ENCODE measurements around the gene EGLN1. TPM values are rescaled to one million over a fixed set of nuclear protein-coding genes. Genes with fewer than 3 reads are reported as not detected.
"Not testable (repeated sequence)": the region's sequence is repeated elsewhere in the genome, so short reads cannot be mapped to it uniquely, and the experiment has no call there.

Gene EGLN1
- total RNA-seq, result 10 to 100 TPM; 22.3 to 30.1 TPM

DNA sequence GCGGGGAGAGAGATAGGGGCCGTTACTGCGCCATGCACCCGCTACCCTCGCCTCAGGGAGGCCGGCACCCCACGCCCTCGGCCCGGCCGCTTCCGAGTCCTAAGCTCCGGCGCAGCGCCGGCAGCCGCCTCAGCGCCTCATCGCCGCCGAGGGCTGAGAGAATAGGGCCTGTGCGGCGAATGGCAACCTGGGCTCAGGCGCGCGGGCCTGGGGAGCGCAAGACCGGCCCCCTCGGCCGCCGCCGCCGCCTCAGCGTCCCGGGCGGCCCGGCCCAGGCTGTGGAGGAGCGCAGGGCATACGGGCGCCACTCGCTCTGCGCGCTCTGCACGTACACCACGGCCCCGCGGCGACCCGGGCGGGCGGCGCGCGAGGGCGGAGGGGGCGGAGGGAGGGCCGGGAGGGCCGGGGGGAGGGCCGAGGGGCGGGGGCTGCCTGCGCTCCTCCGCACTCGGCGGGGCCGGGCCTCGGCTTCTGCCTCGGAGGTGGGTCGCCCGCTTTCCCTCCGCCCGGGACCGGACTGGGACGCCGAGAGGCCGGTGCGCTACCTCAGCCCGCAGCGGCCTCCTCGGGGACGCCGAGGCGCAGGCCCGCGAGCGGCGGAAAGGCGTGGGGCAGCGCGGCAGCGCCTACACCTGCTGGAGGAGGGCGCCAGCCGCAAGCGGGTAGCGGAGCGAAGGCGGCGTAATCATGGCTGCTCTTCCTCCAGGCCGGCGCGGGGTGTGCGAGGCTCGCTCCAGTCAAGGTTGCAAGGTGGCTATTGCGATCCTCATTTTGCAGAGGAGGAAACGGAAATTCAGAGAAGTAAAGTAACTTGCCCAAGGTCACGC, at the start of gene EGLN1:
Gene EGLN1, minus strand, starts transcription at position 317 of the 827 bp plus-strand sequence. CDS start 399 bp downstream, outside the sequence.
- ATAC-seq, result peak; percentile 86
- Mint-ChIP-seq H3K9me3 (ENCODE audit: low read depth) (no peaks in the 10 kb centered on the region), H3K4me1 (peaks cover 40% of the 10 kb centered on the region), H3K4me3 (peak within 1 kb of the TSS; percentile 88), H3K36me3 (peaks cover 24% of the 10 kb centered on the region), H3K27me3 (peaks cover 24% of the 10 kb centered on the region), H3K27ac (peak within 1 kb of the TSS; percentile 93)
- DNase-seq, result peak; percentile 87
- CTCF ChIA-PET, result interaction anchor here (0.8 to 1.8 kb wide), 4 partner anchors 24 to 84 kb away, joined by 3 to 4 read pairs (median 3); partner anchors contain the start of genes EXOC8 and SPRTN

DNA sequence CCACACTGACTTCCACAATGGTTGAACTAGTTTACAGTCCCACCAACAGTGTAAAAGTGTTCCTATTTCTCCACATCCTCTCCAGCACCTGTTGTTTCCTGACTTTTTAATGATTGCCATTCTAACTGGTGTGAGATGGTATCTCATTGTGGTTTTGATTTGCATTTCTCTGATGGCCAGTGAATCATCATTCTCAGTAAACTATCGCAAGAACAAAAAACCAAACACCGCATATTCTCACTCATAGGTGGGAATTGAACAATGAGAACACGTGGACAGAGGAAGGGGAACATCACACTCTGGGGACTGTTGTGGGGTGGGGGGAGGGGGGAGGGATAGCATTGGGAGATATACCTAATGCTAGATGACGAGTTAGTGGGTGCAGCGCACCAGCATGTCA, 49.4 kb upstream of the EGLN1 start:
- H3K36me3 Mint-ChIP-seq; ATAC-seq; H3K4me3 Mint-ChIP-seq; CTCF ChIA-PET; H3K9me3 Mint-ChIP-seq (ENCODE audit: low read depth); DNase-seq; H3K27ac Mint-ChIP-seq: not testable (repeated sequence)
- Mint-ChIP-seq H3K27me3 (peaks cover 53% of the 10 kb centered on the region), H3K4me1 (peaks cover 10% of the 10 kb centered on the region)

DNA sequence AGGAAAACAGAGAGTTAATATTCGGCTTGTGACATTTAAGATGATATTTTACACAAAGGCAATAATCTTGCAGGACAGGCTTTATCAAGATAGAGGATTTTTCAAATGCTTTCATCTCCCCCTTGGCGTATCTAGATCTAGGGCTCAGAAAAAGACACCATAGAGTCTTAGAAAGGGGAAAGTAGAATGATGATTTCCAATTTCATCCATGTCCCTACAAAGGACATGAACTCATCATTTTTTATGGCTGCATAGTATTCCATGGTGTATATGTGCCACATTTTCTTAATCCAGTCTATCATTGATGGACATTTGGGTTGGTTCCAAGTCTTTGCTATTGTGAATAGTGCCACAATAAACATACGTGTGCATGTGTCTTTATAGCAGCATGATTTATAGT, 48.9 kb upstream of the EGLN1 start:
- Mint-ChIP-seq H3K4me1 (peaks cover 10% of the 10 kb centered on the region), H3K27me3 (peaks cover 53% of the 10 kb centered on the region)
- H3K9me3 Mint-ChIP-seq (ENCODE audit: low read depth); H3K27ac Mint-ChIP-seq; H3K36me3 Mint-ChIP-seq; CTCF ChIA-PET; ATAC-seq; DNase-seq; H3K4me3 Mint-ChIP-seq: not testable (repeated sequence)

DNA sequence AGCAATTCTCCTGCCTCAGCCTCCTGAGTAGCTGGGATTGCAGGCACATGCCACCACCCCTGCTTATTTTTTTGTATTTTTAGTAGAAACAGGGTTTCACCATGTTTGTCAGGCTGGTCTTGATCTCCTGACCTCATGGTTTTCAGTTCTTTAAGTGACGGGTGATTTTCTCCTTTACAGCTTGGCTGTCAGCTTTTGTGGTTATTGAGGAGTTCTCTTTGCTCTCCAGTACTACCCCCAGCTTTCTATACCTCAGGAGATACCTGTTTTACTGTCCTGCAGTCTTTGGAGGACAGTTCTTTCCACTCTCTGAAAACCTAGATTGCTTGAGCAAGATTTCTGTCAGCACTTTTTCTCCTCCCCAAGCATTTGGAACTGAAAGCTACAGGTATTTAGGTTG, 45.9 kb upstream of the EGLN1 start:
- H3K4me3 Mint-ChIP-seq, result no peak overlapping the region
- peaks cover 20% of the 10 kb centered on the region for H3K36me3 Mint-ChIP-seq
- no peak for ATAC-seq
- H3K27ac Mint-ChIP-seq, result no peak overlapping the region
- H3K4me1 Mint-ChIP-seq, result peaks cover 19% of the 10 kb centered on the region
- CTCF ChIA-PET, result interaction anchor here (1.5 kb wide), 1 partner anchor 12 kb away, joined by 4 read pairs; no protein-coding TSS in a partner anchor
- no peak for DNase-seq
- H3K9me3 Mint-ChIP-seq (ENCODE audit: low read depth), result peaks cover 10% of the 10 kb centered on the region
- H3K27me3 Mint-ChIP-seq, result peaks cover 53% of the 10 kb centered on the region

DNA sequence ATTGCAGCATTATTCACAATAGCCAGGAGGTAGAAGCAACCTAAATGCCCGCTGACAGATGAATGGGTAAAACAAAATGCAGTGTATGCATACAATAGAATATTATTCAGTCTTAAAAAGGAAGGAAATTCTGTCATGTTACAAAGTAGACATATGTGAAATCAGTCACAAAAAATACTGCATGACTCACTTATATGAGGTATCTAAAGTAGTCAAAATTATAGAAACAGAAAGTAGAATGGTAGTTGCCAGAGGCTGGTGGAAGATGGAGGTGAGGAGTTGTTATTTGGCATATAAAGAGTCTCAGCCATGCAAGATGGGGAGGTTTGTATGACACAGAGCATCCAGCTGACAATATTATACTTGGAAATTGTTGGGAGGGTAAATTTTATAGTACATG, 43.0 kb upstream of the EGLN1 start:
- Mint-ChIP-seq H3K4me1 (peaks cover 24% of the 10 kb centered on the region), H3K9me3 (ENCODE audit: low read depth) (peaks cover 7% of the 10 kb centered on the region), H3K36me3 (peaks cover 29% of the 10 kb centered on the region), H3K27ac (no peak overlapping the region), H3K27me3 (peaks cover 71% of the 10 kb centered on the region), H3K4me3 (no peak overlapping the region)
- CTCF ChIA-PET, result no interaction called here
- peak; percentile 63 for ATAC-seq
- no peak for DNase-seq

DNA sequence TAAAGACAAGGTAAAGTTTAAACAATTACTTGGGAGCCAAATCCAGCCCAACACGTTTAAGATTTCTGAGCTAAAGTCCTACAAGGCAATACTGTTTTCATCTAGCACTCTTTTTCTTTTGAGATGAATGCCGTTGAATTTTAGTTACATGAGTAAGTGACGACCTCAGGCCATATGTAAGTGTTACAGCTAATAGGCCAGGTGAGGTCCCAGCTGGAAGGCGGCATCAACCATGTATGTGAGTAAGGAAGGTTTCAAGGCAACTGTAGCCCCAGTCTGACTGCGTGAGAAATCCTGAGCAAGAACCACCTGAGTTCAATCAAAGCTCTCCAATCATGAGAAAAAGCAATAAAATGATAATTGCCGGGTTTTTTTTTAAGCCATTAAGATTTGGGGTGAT, 41.5 kb upstream of the EGLN1 start:
- Mint-ChIP-seq H3K36me3 (peaks cover 33% of the 10 kb centered on the region), H3K27me3 (peaks cover 75% of the 10 kb centered on the region), H3K9me3 (ENCODE audit: low read depth) (peaks cover 5% of the 10 kb centered on the region), H3K4me3 (no peak overlapping the region), H3K27ac (no peak overlapping the region), H3K4me1 (peaks cover 30% of the 10 kb centered on the region)
- no peak for ATAC-seq
- no peak for DNase-seq
- CTCF ChIA-PET, result interaction anchor here (0.6 to 1.3 kb wide), 4 partner anchors 68 to 261 kb away, joined by 3 read pairs; partner anchors contain the start of genes EXOC8 and SPRTN

DNA sequence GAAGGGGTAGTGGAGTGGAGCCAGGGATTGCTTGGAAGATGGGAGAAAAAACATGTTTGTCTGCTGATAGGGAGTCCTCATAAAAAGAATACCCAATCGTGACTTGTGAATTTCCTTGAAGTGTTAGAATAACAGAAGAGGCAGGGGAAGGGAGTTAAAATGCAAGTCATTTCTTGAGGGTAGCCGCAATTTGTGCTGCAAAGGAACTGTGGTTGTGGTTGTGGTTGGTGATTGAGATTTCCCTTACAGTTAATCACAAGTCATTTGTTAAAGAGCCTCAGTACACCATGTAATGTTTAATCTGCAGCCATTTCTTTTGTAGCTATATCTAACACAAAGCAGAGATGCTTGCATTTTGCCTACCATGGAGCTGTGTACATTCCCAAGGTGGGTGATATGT, 38.5 kb upstream of the EGLN1 start:
- H3K36me3 Mint-ChIP-seq, result peaks cover 34% of the 10 kb centered on the region
- H3K9me3 Mint-ChIP-seq (ENCODE audit: low read depth), result peaks cover 5% of the 10 kb centered on the region
- DNase-seq (peak; percentile 91), ATAC-seq (peak; percentile 83)
- peaks cover 30% of the 10 kb centered on the region for H3K4me1 Mint-ChIP-seq
- peak overlapping the region; percentile 19 for H3K4me3 Mint-ChIP-seq
- H3K27me3 Mint-ChIP-seq, result peaks cover 77% of the 10 kb centered on the region
- CTCF ChIA-PET, result interaction anchor here (0.6 kb wide), 1 partner anchor 39 kb away, joined by 3 read pairs; the partner anchor contains the start of gene EGLN1
- H3K27ac Mint-ChIP-seq, result peak overlapping the region; percentile 72

DNA sequence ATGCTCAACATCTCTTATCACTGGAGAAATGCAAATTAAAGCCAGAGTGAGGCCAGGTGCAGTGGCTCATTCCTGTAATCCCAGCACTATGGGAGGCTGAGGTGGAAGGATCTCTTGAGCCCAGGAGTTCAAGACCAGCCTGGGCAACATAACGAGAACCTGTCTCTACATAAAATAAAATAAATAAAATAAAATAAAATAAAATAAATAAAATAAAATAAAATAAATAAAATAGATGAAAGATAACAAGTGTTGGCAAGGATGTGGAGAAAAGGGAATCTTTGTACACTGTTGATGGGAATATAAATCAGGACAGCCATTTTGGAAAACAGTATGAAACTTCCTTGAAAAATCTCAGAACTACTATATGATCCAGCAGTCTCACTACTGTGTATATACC, 37.4 kb upstream of the EGLN1 start:
- ATAC-seq; H3K9me3 Mint-ChIP-seq (ENCODE audit: low read depth); CTCF ChIA-PET; DNase-seq; H3K4me3 Mint-ChIP-seq; H3K27ac Mint-ChIP-seq: not testable (repeated sequence)
- Mint-ChIP-seq H3K36me3 (peaks cover 31% of the 10 kb centered on the region), H3K4me1 (peaks cover 22% of the 10 kb centered on the region), H3K27me3 (peaks cover 72% of the 10 kb centered on the region)

DNA sequence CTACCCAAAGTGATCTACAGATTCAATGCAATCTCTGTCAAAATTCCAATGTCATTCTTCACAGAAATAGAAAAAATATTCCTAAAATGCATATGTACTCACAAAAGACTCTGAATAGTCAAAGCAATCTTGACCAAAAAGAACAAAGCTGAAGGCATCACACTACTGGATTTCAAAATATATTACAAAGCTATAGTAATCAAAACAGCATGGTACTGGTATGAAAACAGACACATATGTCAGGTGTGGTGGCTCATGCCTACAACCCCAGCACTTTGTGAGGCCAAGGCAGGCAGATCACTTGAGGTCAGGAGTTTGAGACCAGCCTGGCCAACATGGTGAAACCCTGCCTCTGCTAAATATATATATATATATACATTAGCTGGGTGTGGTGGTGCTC, 35.9 kb upstream of the EGLN1 start:
- H3K4me3 Mint-ChIP-seq; H3K27ac Mint-ChIP-seq; ATAC-seq; H3K9me3 Mint-ChIP-seq (ENCODE audit: low read depth); CTCF ChIA-PET; DNase-seq: not testable (repeated sequence)
- Mint-ChIP-seq H3K36me3 (peaks cover 25% of the 10 kb centered on the region), H3K4me1 (peaks cover 22% of the 10 kb centered on the region), H3K27me3 (peaks cover 65% of the 10 kb centered on the region)

DNA sequence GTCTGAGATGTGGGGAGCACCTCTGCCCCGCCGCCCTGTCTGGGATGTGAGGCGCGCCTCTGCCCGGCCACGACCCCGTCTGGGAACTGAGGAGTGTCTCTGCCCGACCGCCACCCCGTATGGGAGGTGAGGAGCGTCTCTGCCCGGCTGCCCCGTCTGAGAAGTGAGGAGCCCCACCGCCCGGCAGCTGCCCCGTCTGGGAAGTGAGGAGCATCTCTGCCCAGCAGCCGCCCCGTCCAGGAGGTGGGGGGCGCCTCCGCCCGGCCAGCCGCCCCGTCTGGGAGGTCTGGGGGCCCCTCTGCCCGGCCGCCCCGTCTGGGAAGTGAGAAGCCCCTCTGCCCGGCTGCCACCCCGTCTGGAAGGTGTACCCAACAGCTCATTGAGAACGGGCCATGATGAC, 32.0 kb upstream of the EGLN1 start:
- ATAC-seq; H3K27ac Mint-ChIP-seq; DNase-seq; H3K9me3 Mint-ChIP-seq (ENCODE audit: low read depth); H3K4me1 Mint-ChIP-seq; H3K4me3 Mint-ChIP-seq; CTCF ChIA-PET: not testable (repeated sequence)
- H3K27me3 Mint-ChIP-seq, result peaks cover 67% of the 10 kb centered on the region
- peaks cover 15% of the 10 kb centered on the region for H3K36me3 Mint-ChIP-seq

DNA sequence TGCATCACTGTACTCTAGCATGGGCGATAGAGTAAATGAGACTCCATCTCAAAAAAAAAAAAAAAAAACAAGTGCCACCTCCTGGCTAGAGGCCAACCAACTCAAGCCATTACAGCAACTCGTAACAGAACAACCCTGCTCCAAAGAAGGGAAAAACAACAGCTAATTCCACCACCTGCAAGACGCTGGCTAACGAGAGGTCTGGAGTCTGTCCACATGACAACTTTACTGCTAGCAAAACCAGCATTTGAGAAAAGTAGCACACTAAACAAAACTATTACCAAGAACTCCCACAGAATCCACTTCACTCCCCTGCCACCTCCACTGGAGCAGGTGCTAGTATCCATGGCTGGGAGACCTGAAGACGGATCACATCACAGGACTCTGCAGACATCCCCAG, 24.1 kb upstream of the EGLN1 start:
- Mint-ChIP-seq H3K36me3 (peaks cover 7% of the 10 kb centered on the region), H3K27me3 (peaks cover 76% of the 10 kb centered on the region), H3K4me1 (no peaks in the 10 kb centered on the region), H3K9me3 (ENCODE audit: low read depth) (peaks cover 2% of the 10 kb centered on the region), H3K4me3 (no peak overlapping the region), H3K27ac (no peak overlapping the region)
- DNase-seq, result no peak
- no peak for ATAC-seq
- CTCF ChIA-PET, result no interaction called here

DNA sequence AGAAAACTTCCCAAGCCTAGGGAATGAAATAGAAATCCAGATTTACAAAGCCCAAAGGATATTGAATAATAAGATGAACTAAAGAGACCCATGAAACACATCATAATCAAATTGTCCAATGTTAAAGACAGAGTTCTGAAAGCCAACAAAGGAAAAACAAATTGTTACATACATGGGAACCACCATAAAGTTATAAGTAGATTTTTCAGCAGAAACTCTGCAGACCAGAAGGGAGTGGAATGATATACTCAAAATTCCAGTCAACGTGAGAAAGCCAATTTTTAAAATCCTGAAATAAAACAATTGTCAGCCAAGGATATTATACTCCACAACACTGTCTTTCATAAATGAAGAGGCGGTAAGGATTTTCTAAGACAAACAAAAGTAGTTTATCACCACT, 22.0 kb upstream of the EGLN1 start:
- DNase-seq, result no peak
- Mint-ChIP-seq H3K4me3 (no peak overlapping the region), H3K9me3 (ENCODE audit: low read depth) (no peaks in the 10 kb centered on the region), H3K27ac (no peak overlapping the region), H3K4me1 (no peaks in the 10 kb centered on the region), H3K27me3 (peaks cover 64% of the 10 kb centered on the region), H3K36me3 (peaks cover 4% of the 10 kb centered on the region)
- CTCF ChIA-PET, result no interaction called here
- ATAC-seq, result no peak

DNA sequence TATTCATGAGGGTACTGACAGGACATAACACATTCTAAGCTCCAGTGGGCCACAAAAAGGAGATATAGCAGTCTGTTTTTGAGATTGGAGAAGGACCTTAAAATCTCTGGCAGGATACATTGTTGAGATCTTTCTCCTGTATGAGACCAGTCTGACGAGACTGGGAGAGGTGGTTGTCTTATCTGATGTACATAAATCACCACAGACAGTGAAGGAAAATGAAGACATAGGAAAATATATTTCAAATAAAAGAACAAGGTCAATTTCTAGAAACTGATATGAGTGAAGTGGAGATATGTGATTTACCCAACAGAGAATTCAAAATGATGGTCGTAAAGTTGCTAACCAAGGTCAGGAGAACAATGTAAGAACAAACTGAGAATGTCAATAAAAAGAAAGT, 21.3 kb upstream of the EGLN1 start:
- ATAC-seq (no peak), DNase-seq (no peak)
- H3K27me3 Mint-ChIP-seq, result peaks cover 60% of the 10 kb centered on the region
- H3K36me3 Mint-ChIP-seq, result peaks cover 4% of the 10 kb centered on the region
- H3K27ac Mint-ChIP-seq, result no peak overlapping the region
- no peaks in the 10 kb centered on the region for H3K4me1 Mint-ChIP-seq
- H3K4me3 Mint-ChIP-seq, result no peak overlapping the region
- CTCF ChIA-PET, result no interaction called here
- no peaks in the 10 kb centered on the region for H3K9me3 Mint-ChIP-seq (ENCODE audit: low read depth)

DNA sequence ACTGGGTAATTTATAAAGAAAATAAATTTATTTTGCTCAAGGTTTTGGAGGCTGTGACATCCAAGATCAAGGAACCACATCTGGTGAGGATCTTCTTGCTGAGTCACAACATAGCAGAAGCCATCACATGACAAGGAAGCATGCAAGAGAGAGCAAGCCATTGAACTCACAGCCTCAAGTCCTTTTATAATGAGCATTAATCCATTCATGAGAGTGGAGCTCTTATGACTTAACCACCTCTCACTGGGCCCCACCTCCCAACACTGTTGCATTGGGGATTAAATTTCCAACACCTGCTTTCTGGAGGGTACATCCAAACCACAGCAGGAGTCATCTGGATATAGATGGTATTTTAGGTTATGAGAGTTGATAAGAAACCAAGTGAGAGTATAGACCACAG, 20.6 kb upstream of the EGLN1 start:
- DNase-seq (no peak), ATAC-seq (no peak)
- H3K4me3 Mint-ChIP-seq, result no peak overlapping the region
- peaks cover 60% of the 10 kb centered on the region for H3K27me3 Mint-ChIP-seq
- CTCF ChIA-PET, result no interaction called here
- no peaks in the 10 kb centered on the region for H3K9me3 Mint-ChIP-seq (ENCODE audit: low read depth)
- no peak overlapping the region for H3K27ac Mint-ChIP-seq
- peaks cover 4% of the 10 kb centered on the region for H3K36me3 Mint-ChIP-seq
- no peaks in the 10 kb centered on the region for H3K4me1 Mint-ChIP-seq

Measured in activated CD8-positive, alpha-beta memory T cell treated with anti-CD3 and anti-CD28 coated beads, Interleukin-2, amount 10 ng/mL, durations not matched to agents 7 days and 5 days (primary cell).